ENCODE results near the gene ZNF595.
"Not testable (repeated sequence)": the region's sequence is repeated elsewhere in the genome, so short reads cannot be mapped to it uniquely, and the experiment has no call there.

ZNF595 gene

DNA sequence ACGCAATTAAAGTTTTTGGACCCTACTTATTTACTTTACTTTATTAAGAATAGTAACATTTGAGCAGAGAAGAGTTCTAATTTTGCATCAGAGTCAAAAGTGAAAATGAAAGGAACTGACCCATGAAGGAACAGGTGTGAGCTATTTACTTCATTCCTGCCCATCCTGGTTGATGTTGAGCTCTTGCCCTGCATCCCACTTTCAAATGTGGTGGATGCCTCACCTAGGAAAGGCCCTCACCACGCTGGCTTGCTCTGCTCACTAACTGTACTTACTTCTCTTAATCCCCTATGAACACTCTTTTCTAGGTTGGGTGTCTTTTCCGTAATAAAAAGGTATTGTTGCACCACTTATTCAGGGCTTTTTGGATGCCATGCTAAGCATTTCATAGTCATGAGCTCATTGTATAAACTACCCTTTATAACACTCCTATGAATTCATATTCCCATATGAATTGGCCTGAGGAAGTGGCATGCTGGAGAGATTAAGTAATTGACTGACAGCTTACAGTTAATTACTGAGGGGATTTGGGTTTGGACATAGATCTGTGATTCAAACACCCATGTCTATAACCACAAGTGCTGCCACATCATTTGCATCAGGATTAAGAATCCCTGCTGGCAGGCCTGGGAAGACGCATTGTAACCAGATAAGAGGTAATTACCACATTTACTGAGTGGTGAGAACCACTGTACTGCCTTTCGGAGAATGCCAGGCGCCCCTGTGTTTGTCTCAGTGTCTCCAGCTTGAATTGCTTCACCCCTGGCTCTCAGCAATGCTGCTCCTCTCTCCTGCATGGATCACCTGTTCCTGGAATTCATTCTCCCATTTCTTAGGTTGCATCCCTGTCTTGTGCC, 16.3 kb upstream of the ZNF595 start:
- not testable (repeated sequence) for H3K9me3 Mint-ChIP-seq; H3K27me3 Mint-ChIP-seq; H3K4me1 Mint-ChIP-seq; H3K27ac Mint-ChIP-seq (ENCODE audit: low read depth); ATAC-seq (replicated peaks; ENCODE audit: extremely low read depth, poor library complexity, severe bottlenecking); H3K4me3 Mint-ChIP-seq; H3K36me3 Mint-ChIP-seq (ENCODE audit: insufficient read depth); DNase-seq (ENCODE audit: low spot score in 2 of 2)

DNA sequence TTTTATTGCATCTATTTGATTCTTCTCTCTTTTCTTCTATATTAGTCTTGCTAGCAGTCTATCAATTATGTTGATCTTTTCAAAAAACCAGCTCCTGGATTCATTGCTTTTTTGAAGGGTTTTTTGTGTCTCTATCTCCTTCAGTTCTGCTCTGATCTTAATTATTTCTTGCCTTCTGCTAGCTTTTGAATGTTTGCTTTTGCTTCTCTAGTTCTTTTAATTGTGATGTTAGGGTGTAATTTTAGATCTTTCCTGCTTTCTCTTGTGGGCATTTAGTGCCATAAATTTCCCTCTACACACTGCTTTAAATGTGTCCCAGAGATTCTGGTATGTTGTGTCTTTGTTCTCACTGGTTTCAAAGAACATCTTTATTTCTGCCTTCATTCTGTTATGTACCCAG, 14.9 kb upstream of the ZNF595 start:
- H3K4me1 Mint-ChIP-seq; ATAC-seq (replicated peaks; ENCODE audit: extremely low read depth, poor library complexity, severe bottlenecking); H3K4me3 Mint-ChIP-seq; H3K27me3 Mint-ChIP-seq; DNase-seq (ENCODE audit: low spot score in 2 of 2); H3K36me3 Mint-ChIP-seq (ENCODE audit: insufficient read depth); H3K9me3 Mint-ChIP-seq; H3K27ac Mint-ChIP-seq (ENCODE audit: low read depth): not testable (repeated sequence)

DNA sequence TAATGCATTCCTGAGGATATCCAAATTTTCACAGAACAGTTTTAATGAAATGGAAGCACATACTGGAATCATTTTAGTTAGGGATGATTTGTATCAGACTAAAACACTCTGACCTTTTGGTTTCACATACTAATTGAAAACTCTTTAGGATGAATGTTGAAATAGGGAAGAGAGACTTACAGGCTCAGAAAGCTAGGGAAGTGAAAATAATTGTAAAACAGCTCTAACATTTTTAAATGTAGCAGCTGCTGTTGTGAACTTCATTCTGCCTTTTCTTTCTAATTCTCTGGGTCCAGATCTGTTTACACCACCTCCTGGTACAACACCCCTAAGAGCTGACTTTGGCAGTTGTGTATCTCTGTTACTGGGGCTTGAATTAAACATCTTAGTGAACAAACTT, 9.7 kb upstream of the ZNF595 start:
- not testable (repeated sequence) for H3K4me3 Mint-ChIP-seq

DNA sequence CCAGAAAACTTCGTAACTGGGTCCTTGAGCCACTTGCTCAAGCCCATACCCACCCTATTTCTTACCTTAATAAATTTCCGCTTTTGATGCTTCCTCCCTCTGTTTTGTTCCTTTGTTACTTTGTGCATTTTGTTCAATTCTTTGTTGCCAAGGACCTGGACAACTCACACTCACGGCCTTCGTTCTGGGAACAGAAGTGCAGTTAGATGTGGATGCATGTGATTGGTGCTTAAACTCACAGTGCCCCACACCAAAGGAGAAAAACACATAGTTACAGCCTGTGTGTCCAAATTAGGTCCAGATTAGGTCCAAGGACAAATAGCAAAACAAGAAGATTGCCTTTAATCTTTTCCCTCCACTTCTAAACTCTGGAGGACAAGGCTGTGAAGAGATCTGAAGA, 1.9 kb upstream of the ZNF595 start:
- H3K4me3 Mint-ChIP-seq; H3K4me1 Mint-ChIP-seq; H3K36me3 Mint-ChIP-seq (ENCODE audit: insufficient read depth); H3K27me3 Mint-ChIP-seq; H3K27ac Mint-ChIP-seq (ENCODE audit: low read depth); DNase-seq (ENCODE audit: low spot score in 2 of 2); ATAC-seq (replicated peaks; ENCODE audit: extremely low read depth, poor library complexity, severe bottlenecking); H3K9me3 Mint-ChIP-seq: not testable (repeated sequence)

More for the DNA sequence above, 9.7 kb upstream of the ZNF595 start:
- H3K4me1 Mint-ChIP-seq; H3K27me3 Mint-ChIP-seq; DNase-seq (ENCODE audit: low spot score in 2 of 2); ATAC-seq (replicated peaks; ENCODE audit: extremely low read depth, poor library complexity, severe bottlenecking); H3K9me3 Mint-ChIP-seq; H3K27ac Mint-ChIP-seq (ENCODE audit: low read depth); H3K36me3 Mint-ChIP-seq (ENCODE audit: insufficient read depth): not testable (repeated sequence)

DNA sequence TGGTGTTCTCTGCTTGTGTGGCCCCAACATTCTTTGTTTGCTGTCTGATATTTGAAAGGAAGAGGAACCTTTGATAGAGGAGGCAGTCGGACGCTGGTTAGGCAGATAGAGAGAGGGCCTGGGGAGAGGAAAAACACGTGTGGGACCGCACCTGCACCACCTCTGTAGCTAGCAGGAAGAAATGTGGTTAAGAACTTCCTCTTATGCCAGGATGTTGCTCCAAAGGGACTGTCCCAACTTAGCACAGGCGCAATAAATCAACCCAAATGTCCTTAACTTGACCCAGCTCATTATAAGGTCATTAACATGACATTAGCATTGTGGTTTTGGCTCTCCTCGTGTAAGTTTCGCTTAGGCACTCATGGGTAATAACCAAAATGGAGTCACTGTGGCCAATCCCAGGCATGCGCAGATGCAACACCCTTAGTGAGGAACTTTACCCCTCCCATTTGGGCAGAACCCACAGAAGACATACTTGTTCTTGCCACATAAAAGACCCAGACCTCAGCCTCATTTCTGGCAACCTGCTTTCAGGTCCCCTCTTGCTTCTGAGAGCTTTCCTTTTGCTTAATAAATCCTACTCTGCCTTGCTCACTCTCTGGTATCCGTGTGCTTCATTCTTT, 1.4 kb upstream of the ZNF595 start:
- H3K27ac Mint-ChIP-seq (ENCODE audit: low read depth); H3K4me1 Mint-ChIP-seq; H3K9me3 Mint-ChIP-seq; H3K4me3 Mint-ChIP-seq; H3K36me3 Mint-ChIP-seq (ENCODE audit: insufficient read depth); H3K27me3 Mint-ChIP-seq; DNase-seq (ENCODE audit: low spot score in 2 of 2): not testable (repeated sequence)
- ATAC-seq (replicated peaks; ENCODE audit: extremely low read depth, poor library complexity, severe bottlenecking) = peak; percentile 50

DNA sequence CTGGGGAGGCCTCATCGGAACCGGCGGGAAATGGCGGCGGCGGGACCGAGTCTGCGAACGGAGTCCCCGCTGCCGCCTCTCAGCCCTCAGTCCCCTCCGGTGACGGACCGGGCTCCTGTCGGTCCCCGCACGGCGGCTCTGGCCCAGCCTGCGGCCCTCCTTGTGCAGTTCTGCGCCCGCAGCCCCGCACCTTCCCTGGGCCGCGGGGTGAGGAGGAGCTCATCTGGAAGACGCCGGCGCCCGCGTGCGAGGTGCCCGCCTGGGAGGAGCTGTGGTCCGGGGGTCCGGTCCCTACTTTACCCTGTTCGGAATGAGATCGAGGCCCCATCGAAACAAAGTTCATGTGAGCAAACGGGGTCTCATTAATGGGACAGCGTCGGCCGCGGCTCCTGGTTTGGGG, 400 bp downstream of the ZNF595 start:
- not testable (repeated sequence) for H3K27me3 Mint-ChIP-seq; H3K4me1 Mint-ChIP-seq; DNase-seq (ENCODE audit: low spot score in 2 of 2); H3K9me3 Mint-ChIP-seq; H3K4me3 Mint-ChIP-seq; H3K36me3 Mint-ChIP-seq (ENCODE audit: insufficient read depth); H3K27ac Mint-ChIP-seq (ENCODE audit: low read depth)
- peak; percentile 0 for ATAC-seq (replicated peaks; ENCODE audit: extremely low read depth, poor library complexity, severe bottlenecking)

DNA sequence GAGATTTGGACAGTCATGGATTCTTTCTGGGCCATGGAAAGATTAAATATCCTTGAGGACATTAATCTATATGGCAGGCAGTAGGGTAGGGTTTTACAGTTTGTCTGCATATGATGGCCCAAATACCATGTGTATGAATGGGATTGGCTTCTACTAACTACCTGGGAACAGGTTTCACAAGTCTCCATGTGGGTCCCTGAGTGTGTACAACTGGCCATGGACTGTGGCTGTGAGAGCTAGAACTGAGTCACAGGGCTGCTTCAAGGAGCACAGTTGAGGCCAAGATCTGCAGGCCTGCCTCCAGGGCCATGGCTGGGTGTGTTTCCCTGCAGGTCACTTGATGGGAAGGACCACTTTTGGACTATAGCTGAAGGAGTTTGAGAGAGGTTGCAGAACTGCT, 11.6 kb downstream of the ZNF595 start:
- not testable (repeated sequence) for ATAC-seq (replicated peaks; ENCODE audit: extremely low read depth, poor library complexity, severe bottlenecking); H3K27me3 Mint-ChIP-seq; H3K4me3 Mint-ChIP-seq; DNase-seq (ENCODE audit: low spot score in 2 of 2); H3K36me3 Mint-ChIP-seq (ENCODE audit: insufficient read depth); H3K4me1 Mint-ChIP-seq; H3K27ac Mint-ChIP-seq (ENCODE audit: low read depth)
- peaks cover 12% of the 10 kb centered on the region for H3K9me3 Mint-ChIP-seq

DNA sequence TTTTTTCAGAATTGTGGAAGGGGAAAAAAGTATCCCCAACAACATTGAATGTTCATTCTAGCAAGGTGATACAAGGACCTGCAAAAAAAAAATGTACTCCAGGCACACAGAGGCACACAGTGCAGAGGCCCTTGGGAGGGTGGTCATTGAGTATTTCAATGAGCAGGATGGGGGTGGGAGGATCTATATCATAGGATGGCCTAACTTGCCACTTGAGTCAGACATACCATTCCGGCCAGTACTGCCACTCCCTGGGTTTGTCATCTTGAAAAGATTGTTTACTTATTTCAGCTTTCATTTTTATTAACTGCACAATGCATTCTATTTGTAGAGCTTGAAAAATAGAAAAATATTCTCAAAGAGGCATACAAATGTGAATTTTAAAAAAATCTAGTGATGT, 18.7 kb downstream of the ZNF595 start:
- Mint-ChIP-seq H3K4me3 (no peak overlapping the region), H3K36me3 (ENCODE audit: insufficient read depth) (peaks cover 3% of the 10 kb centered on the region), H3K4me1 (no peaks in the 10 kb centered on the region), H3K27me3 (no peaks in the 10 kb centered on the region), H3K27ac (ENCODE audit: low read depth) (no peak overlapping the region), H3K9me3 (peaks cover 29% of the 10 kb centered on the region)
- ATAC-seq (replicated peaks; ENCODE audit: extremely low read depth, poor library complexity, severe bottlenecking) (no peak), DNase-seq (ENCODE audit: low spot score in 2 of 2) (no peak)

DNA sequence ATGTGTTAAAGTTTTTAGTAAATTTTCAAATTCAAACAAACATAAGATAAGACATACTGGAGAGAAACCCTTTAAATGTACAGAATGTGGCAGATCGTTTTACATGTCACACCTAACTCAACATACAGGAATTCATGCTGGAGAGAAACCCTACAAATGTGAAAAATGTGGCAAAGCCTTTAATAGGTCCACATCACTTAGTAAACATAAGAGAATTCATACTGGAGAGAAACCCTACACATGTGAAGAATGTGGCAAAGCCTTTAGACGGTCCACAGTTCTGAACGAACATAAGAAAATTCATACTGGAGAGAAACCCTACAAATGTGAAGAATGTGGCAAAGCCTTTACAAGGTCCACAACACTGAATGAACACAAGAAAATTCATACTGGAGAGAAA, 32.8 kb downstream of the ZNF595 start:
- no peak overlapping the region for H3K4me3 Mint-ChIP-seq
- no peak overlapping the region for H3K27ac Mint-ChIP-seq (ENCODE audit: low read depth)
- peaks cover 17% of the 10 kb centered on the region for H3K9me3 Mint-ChIP-seq
- DNase-seq (ENCODE audit: low spot score in 2 of 2) = no peak
- H3K27me3 Mint-ChIP-seq = no peaks in the 10 kb centered on the region
- ATAC-seq (replicated peaks; ENCODE audit: extremely low read depth, poor library complexity, severe bottlenecking) = no peak
- no peaks in the 10 kb centered on the region for H3K4me1 Mint-ChIP-seq
- H3K36me3 Mint-ChIP-seq (ENCODE audit: insufficient read depth) = peaks cover 13% of the 10 kb centered on the region

DNA sequence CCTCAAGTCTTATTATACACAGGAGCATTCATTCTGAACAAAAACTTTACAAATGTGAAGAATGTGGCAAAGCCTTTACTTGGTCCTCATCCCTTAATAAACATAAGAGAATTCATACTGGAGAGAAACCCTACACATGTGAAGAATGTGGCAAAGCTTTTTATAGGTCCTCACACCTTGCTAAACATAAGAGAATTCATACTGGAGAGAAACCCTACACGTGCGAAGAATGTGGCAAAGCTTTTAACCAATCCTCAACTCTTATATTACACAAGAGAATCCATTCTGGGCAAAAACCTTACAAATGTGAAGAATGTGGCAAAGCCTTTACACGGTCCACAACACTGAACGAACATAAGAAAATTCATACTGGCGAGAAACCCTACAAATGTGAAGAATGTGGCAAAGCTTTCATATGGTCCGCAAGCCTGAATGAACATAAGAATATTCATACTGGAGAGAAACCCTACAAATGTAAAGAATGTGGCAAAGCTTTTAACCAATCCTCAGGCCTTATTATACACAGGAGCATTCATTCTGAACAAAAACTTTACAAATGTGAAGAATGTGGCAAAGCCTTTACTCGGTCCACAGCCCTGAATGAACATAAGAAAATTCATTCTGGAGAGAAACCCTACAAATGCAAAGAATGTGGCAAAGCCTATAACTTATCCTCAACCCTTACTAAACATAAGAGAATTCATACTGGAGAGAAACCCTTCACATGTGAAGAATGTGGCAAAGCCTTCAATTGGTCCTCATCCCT, 33.6 kb downstream of the ZNF595 start:
- H3K27ac Mint-ChIP-seq (ENCODE audit: low read depth); DNase-seq (ENCODE audit: low spot score in 2 of 2); H3K4me3 Mint-ChIP-seq; ATAC-seq (replicated peaks; ENCODE audit: extremely low read depth, poor library complexity, severe bottlenecking); H3K27me3 Mint-ChIP-seq; H3K4me1 Mint-ChIP-seq: not testable (repeated sequence)
- H3K9me3 Mint-ChIP-seq = peaks cover 23% of the 10 kb centered on the region
- H3K36me3 Mint-ChIP-seq (ENCODE audit: insufficient read depth) = peaks cover 13% of the 10 kb centered on the region

DNA sequence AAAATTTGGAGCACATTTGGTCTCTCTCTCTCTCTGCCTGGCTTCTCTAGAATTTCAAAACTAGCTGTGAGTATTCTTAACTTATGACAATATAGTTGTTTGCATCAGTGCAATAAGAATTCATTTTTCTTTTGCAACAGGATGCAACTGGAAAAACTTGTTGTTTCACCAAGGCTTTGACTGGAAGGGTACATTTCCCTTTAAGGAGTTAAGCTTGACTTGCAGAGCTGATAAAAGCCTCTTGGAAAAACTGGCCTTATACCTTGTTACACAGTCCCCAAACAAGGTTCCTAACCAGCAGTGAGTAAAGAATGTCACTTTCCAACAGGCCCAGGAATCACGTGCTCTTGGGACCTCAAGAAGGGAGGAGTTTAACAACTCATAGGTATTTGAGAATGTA, 45.3 kb downstream of the ZNF595 start:
- Mint-ChIP-seq H3K4me3 (no peak overlapping the region), H3K27me3 (no peaks in the 10 kb centered on the region), H3K9me3 (peaks cover 7% of the 10 kb centered on the region), H3K4me1 (no peaks in the 10 kb centered on the region), H3K36me3 (ENCODE audit: insufficient read depth) (no peaks in the 10 kb centered on the region), H3K27ac (ENCODE audit: low read depth) (no peak overlapping the region)
- DNase-seq (ENCODE audit: low spot score in 2 of 2) = no peak
- no peak for ATAC-seq (replicated peaks; ENCODE audit: extremely low read depth, poor library complexity, severe bottlenecking)

DNA sequence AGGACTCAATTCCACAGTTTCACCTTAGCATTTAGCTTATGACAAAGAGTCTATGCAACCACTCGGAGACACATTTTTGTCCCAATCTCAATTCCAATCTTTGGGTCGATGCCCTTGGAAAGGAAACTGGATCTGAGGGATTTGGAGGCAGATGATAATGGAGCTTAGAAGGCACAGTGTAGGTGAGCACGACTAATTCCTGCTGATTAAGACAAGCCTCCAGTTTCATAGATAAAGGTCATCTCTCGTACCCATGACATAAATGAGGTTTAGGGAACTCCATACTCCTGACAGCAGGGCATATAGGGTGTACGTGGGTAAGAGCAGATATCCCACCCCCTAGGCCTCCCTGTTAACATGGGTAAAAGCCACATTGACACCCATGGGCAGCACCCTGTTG, 46.7 kb downstream of the ZNF595 start:
- H3K4me1 Mint-ChIP-seq = no peaks in the 10 kb centered on the region
- H3K36me3 Mint-ChIP-seq (ENCODE audit: insufficient read depth) = no peaks in the 10 kb centered on the region
- no peak overlapping the region for H3K27ac Mint-ChIP-seq (ENCODE audit: low read depth)
- no peak for ATAC-seq (replicated peaks; ENCODE audit: extremely low read depth, poor library complexity, severe bottlenecking)
- H3K4me3 Mint-ChIP-seq = no peak overlapping the region
- H3K9me3 Mint-ChIP-seq = peaks cover 5% of the 10 kb centered on the region
- DNase-seq (ENCODE audit: low spot score in 2 of 2) = no peak
- peaks cover 8% of the 10 kb centered on the region for H3K27me3 Mint-ChIP-seq

DNA sequence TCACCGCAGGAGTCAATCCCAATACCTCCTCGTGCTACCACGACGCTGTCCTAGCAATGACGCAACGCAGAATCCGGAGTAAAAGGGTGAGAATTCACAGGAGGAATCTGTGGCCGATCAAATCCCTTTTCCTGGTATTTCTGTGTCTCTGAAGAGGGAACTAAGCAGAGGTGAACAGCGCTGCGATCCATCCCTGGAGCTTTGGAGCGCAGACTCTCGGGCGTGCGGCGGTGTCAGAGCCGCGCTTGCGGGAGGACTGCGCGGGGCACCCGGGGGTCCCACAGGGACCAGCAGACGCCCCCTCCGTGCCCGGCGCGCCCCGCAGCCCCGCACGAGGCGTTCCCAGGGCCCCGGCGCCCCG, 53.9 kb downstream of the ZNF595 start:
- no peaks in the 10 kb centered on the region for H3K36me3 Mint-ChIP-seq (ENCODE audit: insufficient read depth)
- peaks cover 54% of the 10 kb centered on the region for H3K27me3 Mint-ChIP-seq
- H3K9me3 Mint-ChIP-seq = peaks cover 18% of the 10 kb centered on the region
- H3K4me3 Mint-ChIP-seq = no peak overlapping the region
- ATAC-seq (replicated peaks; ENCODE audit: extremely low read depth, poor library complexity, severe bottlenecking) = no peak
- H3K4me1 Mint-ChIP-seq = no peaks in the 10 kb centered on the region
- H3K27ac Mint-ChIP-seq (ENCODE audit: low read depth) = no peak overlapping the region
- no peak for DNase-seq (ENCODE audit: low spot score in 2 of 2)

Measured in central memory CD8-positive, alpha-beta T cell (primary cell).